Measurements from ENCODE around the gene ERBB4. TPM values are rescaled to one million over a fixed set of nuclear protein-coding genes. Genes with fewer than 3 reads are reported as not detected.
"Not testable (repeated sequence)": the region's sequence is repeated elsewhere in the genome, so short reads cannot be mapped to it uniquely, and the experiment has no call there.

Gene ERBB4
- total RNA-seq, 1 experiment from 2014 or later: 40.6 TPM

- no peaks in the 10 kb centered on the region for H3K4me1 ChIP-seq (ENCODE audit: insufficient read depth, low read length, poor library complexity, severe bottlenecking)
- no peak overlapping the region for H3K4me3 ChIP-seq (ENCODE audit: low read depth, low read length, poor library complexity, severe bottlenecking)
- ChIA-PET POLR2A (ENCODE audit: low non-redundant PET) (no interaction called here), CTCF (no interaction called here)
- H3K9me3 ChIP-seq (ENCODE audit: low read depth, low read length, poor library complexity, severe bottlenecking): peaks cover 8% of the 10 kb centered on the region
- intact Hi-C loops (cut with micrococcal nuclease; ENCODE audit: unreplicated experiment): no loop called here
- TF ChIP-seq EZH2 (IDR thresholded peaks at IDR 0.05; ENCODE audit: borderline replicate concordance, low read depth, low read length, poor library complexity, severe bottlenecking): no peak
- no peak for TF ChIP-seq CTCF (conservative IDR thresholded peaks at IDR 0.05; ENCODE audit: low read depth, low read length)
- no peaks in the 10 kb centered on the region for H3K27me3 ChIP-seq (replicated peaks; ENCODE audit: insufficient read depth, low read depth, low read length, poor library complexity)
- no peaks in the 10 kb centered on the region for H3K36me3 ChIP-seq (ENCODE audit: insufficient read depth, low read length, poor library complexity, severe bottlenecking)
- BruUV-seq (replicated peaks): no TSS peak
- no peak overlapping the region for H3K27ac ChIP-seq (ENCODE audit: low read depth, low read length, poor library complexity, severe bottlenecking)
- no peak for DNase-seq (ENCODE audit: low spot score)
These were observed 1004.0 kb downstream of the ERBB4 start for GRCh38 chr2:211534632-211535031.

- H3K36me3 ChIP-seq (ENCODE audit: insufficient read depth, low read length, poor library complexity, severe bottlenecking); H3K27me3 ChIP-seq (replicated peaks; ENCODE audit: insufficient read depth, low read depth, low read length, poor library complexity); H3K4me1 ChIP-seq (ENCODE audit: insufficient read depth, low read length, poor library complexity, severe bottlenecking); H3K27ac ChIP-seq (ENCODE audit: low read depth, low read length, poor library complexity, severe bottlenecking); DNase-seq (ENCODE audit: low spot score); intact Hi-C loops (cut with micrococcal nuclease; ENCODE audit: unreplicated experiment); H3K9me3 ChIP-seq (ENCODE audit: low read depth, low read length, poor library complexity, severe bottlenecking); POLR2A ChIA-PET (ENCODE audit: low non-redundant PET); H3K4me3 ChIP-seq (ENCODE audit: low read depth, low read length, poor library complexity, severe bottlenecking); CTCF ChIA-PET; BruUV-seq (replicated peaks): not testable (repeated sequence)
These were observed 1014.4 kb downstream of the ERBB4 start for GRCh38 chr2:211524248-211524647.

GRCh38 chr2:211516537-211516936, 1022.1 kb downstream of the ERBB4 start:
- no peaks in the 10 kb centered on the region for H3K27me3 ChIP-seq (replicated peaks; ENCODE audit: insufficient read depth, low read depth, low read length, poor library complexity)
- intact Hi-C loops (cut with micrococcal nuclease; ENCODE audit: unreplicated experiment): no loop called here
- TF ChIP-seq EZH2 (IDR thresholded peaks at IDR 0.05; ENCODE audit: borderline replicate concordance, low read depth, low read length, poor library complexity, severe bottlenecking) (no peak), CTCF (conservative IDR thresholded peaks at IDR 0.05; ENCODE audit: low read depth, low read length) (no peak)
- ChIA-PET POLR2A (ENCODE audit: low non-redundant PET) (no interaction called here), CTCF (no interaction called here)
- no peak overlapping the region for H3K27ac ChIP-seq (ENCODE audit: low read depth, low read length, poor library complexity, severe bottlenecking)
- BruUV-seq (replicated peaks): no TSS peak
- H3K9me3 ChIP-seq (ENCODE audit: low read depth, low read length, poor library complexity, severe bottlenecking): no peaks in the 10 kb centered on the region
- H3K36me3 ChIP-seq (ENCODE audit: insufficient read depth, low read length, poor library complexity, severe bottlenecking): no peaks in the 10 kb centered on the region
- DNase-seq (ENCODE audit: low spot score): no peak
- H3K4me3 ChIP-seq (ENCODE audit: low read depth, low read length, poor library complexity, severe bottlenecking): no peak overlapping the region
- peaks cover 2% of the 10 kb centered on the region for H3K4me1 ChIP-seq (ENCODE audit: insufficient read depth, low read length, poor library complexity, severe bottlenecking)

GRCh38 chr2:211514049-211514448, 1024.6 kb downstream of the ERBB4 start:
- BruUV-seq (replicated peaks): no TSS peak
- no peaks in the 10 kb centered on the region for H3K27me3 ChIP-seq (replicated peaks; ENCODE audit: insufficient read depth, low read depth, low read length, poor library complexity)
- H3K36me3 ChIP-seq (ENCODE audit: insufficient read depth, low read length, poor library complexity, severe bottlenecking): no peaks in the 10 kb centered on the region
- POLR2A ChIA-PET (ENCODE audit: low non-redundant PET): no interaction called here
- no peak overlapping the region for H3K4me3 ChIP-seq (ENCODE audit: low read depth, low read length, poor library complexity, severe bottlenecking)
- no peak overlapping the region for H3K27ac ChIP-seq (ENCODE audit: low read depth, low read length, poor library complexity, severe bottlenecking)
- TF ChIP-seq CTCF (conservative IDR thresholded peaks at IDR 0.05; ENCODE audit: low read depth, low read length) (no peak), EZH2 (IDR thresholded peaks at IDR 0.05; ENCODE audit: borderline replicate concordance, low read depth, low read length, poor library complexity, severe bottlenecking) (no peak)
- intact Hi-C loops (cut with micrococcal nuclease; ENCODE audit: unreplicated experiment): no loop called here
- CTCF ChIA-PET: no interaction called here
- H3K9me3 ChIP-seq (ENCODE audit: low read depth, low read length, poor library complexity, severe bottlenecking): no peaks in the 10 kb centered on the region
- DNase-seq (ENCODE audit: low spot score): no peak
- peaks cover 9% of the 10 kb centered on the region for H3K4me1 ChIP-seq (ENCODE audit: insufficient read depth, low read length, poor library complexity, severe bottlenecking)
